Measurements from ENCODE around the gene C6orf15. TPM values are rescaled to one million over a fixed set of nuclear protein-coding genes. Genes with fewer than 3 reads are reported as not detected.

Gene C6orf15
- total RNA-seq: not detected
- polyA plus RNA-seq: not detected

DNA sequence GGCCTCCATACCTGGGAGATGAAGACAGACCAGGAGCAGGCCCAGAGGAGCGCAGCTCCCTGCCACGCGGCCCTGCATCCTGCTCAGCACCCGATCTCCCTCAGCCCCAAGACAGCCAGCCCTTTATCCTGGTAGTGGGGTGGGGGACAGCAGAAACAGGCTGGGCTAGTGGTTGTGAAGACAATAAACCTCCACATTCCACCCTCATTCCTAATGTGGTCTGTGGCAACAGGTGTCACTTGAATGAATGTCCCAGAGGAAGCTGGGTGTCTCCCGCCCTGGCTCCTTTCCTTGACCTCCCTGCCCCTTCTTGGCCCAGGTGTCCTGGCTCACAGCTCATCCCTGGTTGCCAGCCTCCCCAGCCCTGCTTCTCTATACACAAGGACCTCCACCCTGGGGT lies at the start of gene C6orf15:
TSS of gene C6orf15 (minus strand) at position 98 of the 400 bp plus-strand sequence. CDS start at position 78, 20 bp downstream.
- no peaks in the 10 kb centered on the region for H3K4me1 ChIP-seq
- FAIRE-seq: no peak
- ATAC-seq: no peak
- intact Hi-C loops (cut with DNase I): no loop called here
- H3K9me3 ChIP-seq: no peaks in the 10 kb centered on the region
- H3K27me3 ChIP-seq: no peaks in the 10 kb centered on the region
- DNase-seq: no peak
- no peaks in the 10 kb centered on the region for H3K36me3 ChIP-seq
- TF ChIP-seq, protein P1, sequence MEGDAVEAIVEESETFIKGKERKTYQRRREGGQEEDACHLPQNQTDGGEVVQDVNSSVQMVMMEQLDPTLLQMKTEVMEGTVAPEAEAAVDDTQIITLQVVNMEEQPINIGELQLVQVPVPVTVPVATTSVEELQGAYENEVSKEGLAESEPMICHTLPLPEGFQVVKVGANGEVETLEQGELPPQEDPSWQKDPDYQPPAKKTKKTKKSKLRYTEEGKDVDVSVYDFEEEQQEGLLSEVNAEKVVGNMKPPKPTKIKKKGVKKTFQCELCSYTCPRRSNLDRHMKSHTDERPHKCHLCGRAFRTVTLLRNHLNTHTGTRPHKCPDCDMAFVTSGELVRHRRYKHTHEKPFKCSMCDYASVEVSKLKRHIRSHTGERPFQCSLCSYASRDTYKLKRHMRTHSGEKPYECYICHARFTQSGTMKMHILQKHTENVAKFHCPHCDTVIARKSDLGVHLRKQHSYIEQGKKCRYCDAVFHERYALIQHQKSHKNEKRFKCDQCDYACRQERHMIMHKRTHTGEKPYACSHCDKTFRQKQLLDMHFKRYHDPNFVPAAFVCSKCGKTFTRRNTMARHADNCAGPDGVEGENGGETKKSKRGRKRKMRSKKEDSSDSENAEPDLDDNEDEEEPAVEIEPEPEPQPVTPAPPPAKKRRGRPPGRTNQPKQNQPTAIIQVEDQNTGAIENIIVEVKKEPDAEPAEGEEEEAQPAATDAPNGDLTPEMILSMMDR (IDR thresholded peaks at IDR 0.05): no peak
- 83 to 89% methylated on average over 5 of the region's 5 CpGs for WGBS, 2 donors
- no peak within 1 kb of the TSS for H3K27ac ChIP-seq
- no peak within 1 kb of the TSS for H3K4me3 ChIP-seq

DNA sequence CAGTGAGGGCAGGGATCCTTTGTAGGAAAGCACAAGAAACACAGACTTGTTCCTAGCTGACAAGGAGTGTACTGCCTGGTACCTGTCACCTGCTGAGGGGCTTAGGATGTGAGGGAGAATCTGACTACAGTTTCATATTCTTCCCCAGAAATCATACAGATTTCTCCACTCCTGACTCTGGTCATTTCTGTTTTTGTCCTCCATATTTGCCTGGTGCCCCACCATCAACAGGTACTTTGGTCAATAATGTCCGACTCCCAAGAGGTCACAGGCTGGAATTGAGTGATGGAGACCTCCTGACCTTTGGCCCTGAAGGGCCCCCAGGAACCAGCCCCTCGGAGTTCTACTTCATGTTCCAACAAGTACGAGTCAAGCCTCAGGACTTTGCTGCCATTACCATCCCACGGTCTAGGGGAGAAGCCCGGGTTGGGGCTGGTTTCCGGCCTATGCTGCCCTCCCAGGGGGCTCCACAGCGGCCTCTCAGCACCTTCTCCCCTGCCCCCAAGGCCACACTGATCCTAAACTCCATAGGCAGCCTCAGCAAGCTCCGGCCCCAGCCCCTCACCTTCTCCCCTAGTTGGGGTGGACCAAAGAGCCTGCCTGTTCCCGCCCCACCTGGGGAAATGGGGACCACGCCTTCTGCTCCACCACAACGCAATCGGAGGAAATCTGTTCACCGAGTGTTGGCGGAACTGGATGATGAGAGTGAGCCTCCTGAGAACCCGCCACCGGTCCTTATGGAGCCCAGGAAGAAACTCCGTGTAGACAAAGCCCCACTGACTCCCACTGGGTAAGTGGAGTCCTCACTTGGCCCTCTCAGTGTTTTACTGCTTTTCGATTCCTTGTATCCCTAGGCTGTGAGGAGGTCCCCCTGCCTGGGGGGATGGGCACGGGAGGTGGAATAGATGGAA lies 49.1 kb upstream of the C6orf15 start:
- no peak for FAIRE-seq
- TF ChIP-seq, protein P1 (IDR thresholded peaks at IDR 0.05): no peak
- WGBS, 2 donors: 91 to 94% methylated on average over 19 of the region's 19 CpGs
- peak in 1 of 6 donors; percentile 64 for DNase-seq
- no peak for ATAC-seq
- H3K4me1 ChIP-seq: peaks cover 0 to 9% (median 4%) of the 10 kb centered on the region in 3 donors
- intact Hi-C loops (cut with DNase I): no loop called here
- H3K9me3 ChIP-seq: no peaks in the 10 kb centered on the region
- H3K36me3 ChIP-seq: peaks cover 0 to 6% (median 0%) of the 10 kb centered on the region in 3 donors
- no peaks in the 10 kb centered on the region for H3K27me3 ChIP-seq
- H3K4me3 ChIP-seq: no peak overlapping the region
- no peak overlapping the region for H3K27ac ChIP-seq

DNA sequence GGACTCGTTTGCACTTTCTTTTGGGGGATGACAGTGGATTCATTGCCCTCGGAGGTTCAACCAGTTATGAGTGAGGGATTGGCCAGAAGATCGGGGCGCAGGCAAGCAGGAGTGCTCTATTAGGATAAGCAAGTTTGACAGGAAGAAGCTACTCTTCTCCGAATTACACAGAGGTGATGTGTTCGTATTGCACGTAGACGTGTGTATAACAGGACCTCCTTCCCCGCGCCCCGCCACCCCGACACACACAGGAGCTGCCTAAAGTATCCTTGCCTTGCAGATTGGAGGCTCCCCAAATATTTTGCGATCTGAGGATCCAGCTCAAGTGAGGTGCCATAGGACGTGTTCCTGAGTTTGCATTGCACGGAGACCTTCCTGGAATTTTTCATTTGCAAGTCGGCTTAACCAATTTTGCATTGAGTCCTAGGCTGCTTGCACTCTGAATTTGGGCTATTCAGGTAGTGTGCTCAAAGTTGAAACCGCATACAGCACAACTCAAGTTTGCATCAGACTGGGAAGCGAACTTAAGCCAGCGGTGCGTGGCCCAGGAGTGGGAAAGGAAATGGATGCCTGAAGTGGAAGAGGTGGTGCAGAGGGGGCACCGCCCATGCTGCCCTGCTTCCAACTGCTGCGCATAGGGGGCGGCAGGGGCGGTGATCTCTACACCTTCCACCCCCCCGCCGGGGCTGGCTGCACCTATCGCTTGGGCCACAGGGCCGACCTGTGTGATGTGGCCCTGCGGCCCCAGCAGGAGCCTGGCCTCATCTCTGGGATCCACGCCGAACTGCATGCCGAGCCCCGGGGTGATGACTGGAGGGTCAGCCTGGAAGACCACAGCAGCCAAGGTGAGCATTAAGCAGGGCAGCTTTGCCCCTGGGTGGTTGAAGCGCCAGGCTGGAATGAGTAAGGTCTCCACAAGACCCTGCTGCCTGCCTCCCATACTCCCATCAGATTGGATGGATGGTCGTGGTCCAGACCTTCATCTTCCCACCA lies 46.8 kb upstream of the C6orf15 start:
- Histone ChIP-seq H3K4me3 (peak overlapping the region; percentile 10 to 61 (median 48)), H3K27ac (no peak overlapping the region), H3K4me1 (peaks cover 0 to 9% (median 4%) of the 10 kb centered on the region in 3 donors), H3K9me3 (no peaks in the 10 kb centered on the region), H3K27me3 (no peaks in the 10 kb centered on the region), H3K36me3 (no peaks in the 10 kb centered on the region)
- FAIRE-seq (no peak), ATAC-seq (no peak), DNase-seq (peak in 2 of 6 donors; percentile 55 to 73)
- intact Hi-C loops (cut with DNase I): no loop called here
- TF ChIP-seq, protein P1 (IDR thresholded peaks at IDR 0.05): no peak
- WGBS, 2 donors: 31 to 37% methylated on average over 35 of the region's 35 CpGs

DNA sequence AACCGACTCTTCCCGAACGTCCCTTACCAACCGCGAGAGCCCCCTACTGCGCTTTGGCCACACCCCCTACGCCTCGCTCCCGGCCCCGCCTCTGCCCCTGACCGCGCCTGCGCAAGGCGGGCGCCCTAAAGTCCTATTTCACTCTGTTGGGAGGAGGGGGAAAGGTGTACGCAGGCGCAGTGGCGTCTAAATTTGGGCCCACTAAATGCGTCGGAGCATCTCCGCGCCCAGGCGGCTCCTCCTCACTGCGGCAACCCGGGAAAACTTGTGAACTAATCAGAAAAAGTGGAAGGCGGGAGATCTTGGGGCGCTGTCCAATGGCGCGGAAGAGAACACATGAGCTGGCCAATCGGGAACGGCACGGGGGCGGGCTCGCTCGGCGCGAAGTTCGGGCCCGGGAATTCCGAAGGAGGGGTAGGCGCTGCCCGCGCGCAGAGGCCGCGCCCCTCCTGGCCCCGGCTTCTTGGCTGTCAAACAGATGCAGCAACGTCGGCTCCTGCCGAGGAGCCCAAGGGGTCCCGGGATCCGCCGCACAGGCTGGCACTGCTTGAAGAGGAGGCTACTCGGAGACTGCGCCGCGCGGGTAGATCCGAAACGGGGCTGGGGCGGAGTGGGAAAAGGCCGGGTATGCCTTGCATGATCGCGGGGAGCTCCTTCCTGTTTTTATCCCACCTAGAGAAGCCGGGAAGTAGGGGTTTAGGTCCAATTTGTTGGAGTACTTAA lies 45.9 kb upstream of the C6orf15 start, which contains the start of gene TCF19:
TSS of gene TCF19 (plus strand) at position 450 of the 723 bp plus-strand sequence. CDS start 881 bp downstream, outside the sequence.
- Histone ChIP-seq H3K27me3 (no peaks in the 10 kb centered on the region), H3K9me3 (no peaks in the 10 kb centered on the region), H3K4me1 (peaks cover 0 to 9% (median 4%) of the 10 kb centered on the region in 3 donors), H3K27ac (peak within 1 kb of the TSS; percentile 48 to 69 (median 56)), H3K36me3 (no peaks in the 10 kb centered on the region), H3K4me3 (peak within 1 kb of the TSS; percentile 18 to 61 (median 48))
- TF ChIP-seq, protein P1 (IDR thresholded peaks at IDR 0.05): no peak
- 0% methylated on average over 65 of the region's 65 CpGs for WGBS, 2 donors
- DNase-seq: peak; percentile 98 to 99 (median 99)
- FAIRE-seq: peak; percentile 87
- intact Hi-C loops (cut with DNase I): no loop called here
- ATAC-seq: peak; percentile 88 to 98 (median 95)
